CD4-positive, alpha-beta memory T cell (primary cell): ENCODE results near the gene STARD10. TPM values are rescaled to one million over a fixed set of nuclear protein-coding genes. Genes with fewer than 3 reads are reported as not detected.
A peak's percentile ranks its signal among the peaks of the same experiment; 100 is the strongest.

Experiments used
- CTCF ChIA-PET: fragments of 350-600 bp; sonication (Branson Sonifier 250); formaldehyde crosslinking; loops from one replicate; lab custom pipeline; 2021; ENCODE audit warnings: inconsistent platforms; ENCODE audit not compliant: partially characterized antibody; lab: Charles Lee
- POLR2A ChIA-PET: fragments of 350-600 bp; sonication (Branson Sonifier 250); formaldehyde crosslinking; loops from one replicate; lab custom pipeline; 2021; ENCODE audit not compliant: partially characterized antibody; lab: Charles Lee
- DNase-seq, 5 donors: peaks; one replicate each; pipeline versions ENCODE4 v3.0.0 to v3.0.0-alpha.2; 2020 to 2022; ENCODE audit warnings: mixed read lengths in 1 of 5
- H3K27ac ChIP-seq: one replicate; pipeline ENCODE4 v1.7.0; 2013; ENCODE audit warnings: low read depth, low read length
- H3K27me3 ChIP-seq: 2 replicates; pipeline ENCODE4 v1.7.0; 2013; ENCODE audit warnings: mild to moderate bottlenecking, low read length, moderate library complexity; ENCODE audit not compliant: insufficient read depth
- H3K36me3 ChIP-seq: 2 replicates; pipeline ENCODE4 v1.7.0; 2013; ENCODE audit warnings: mild to moderate bottlenecking, low read length, moderate library complexity; ENCODE audit not compliant: insufficient read depth
- H3K4me1 ChIP-seq: 2 replicates; pipeline ENCODE4 v1.7.0; 2013; ENCODE audit warnings: mild to moderate bottlenecking, low read length, moderate library complexity; ENCODE audit not compliant: insufficient read depth
- H3K4me3 ChIP-seq, 2 donors: one replicate each; pipeline ENCODE4 v1.7.0; 2013; ENCODE audit warnings: low read length in 2 of 2, mild to moderate bottlenecking in 1 of 2
- H3K9me3 ChIP-seq, 2 donors: one replicate each; pipeline ENCODE4 v1.7.0; 2013; ENCODE audit warnings: low read length in 2 of 2, control low read depth in 1 of 2; ENCODE audit not compliant: control insufficient read depth in 1 of 2
- H3K27ac Mint-ChIP-seq, 7 donors: one replicate each; pipeline ENCODE4 v1.8.0; 2020 to 2021; ENCODE audit warnings: mixed read lengths in 7 of 7, mild to moderate bottlenecking in 6 of 7, inconsistent platforms in 3 of 7, moderate library complexity in 3 of 7
- H3K27me3 Mint-ChIP-seq, 2 donors: one replicate each; pipeline ENCODE4 v1.8.0; 2020 to 2021; ENCODE audit warnings: mixed read lengths in 2 of 2
- H3K36me3 Mint-ChIP-seq, 2 donors: one replicate each; pipeline ENCODE4 v1.8.0; 2020 to 2021; ENCODE audit warnings: mixed read lengths in 2 of 2, inconsistent platforms in 1 of 2, mild to moderate bottlenecking in 1 of 2
- H3K4me1 Mint-ChIP-seq, 4 donors: one replicate each; pipeline ENCODE4 v1.8.0; 2020 to 2021; ENCODE audit warnings: mixed read lengths in 4 of 4, mild to moderate bottlenecking in 1 of 4
- H3K4me3 Mint-ChIP-seq, 8 donors: one replicate each; pipeline ENCODE4 v1.8.0; 2020 to 2021; ENCODE audit warnings: mixed read lengths in 8 of 8, mild to moderate bottlenecking in 7 of 8, moderate library complexity in 6 of 8, inconsistent platforms in 3 of 8
- H3K9me3 Mint-ChIP-seq, 8 donors: one replicate each; pipeline ENCODE4 v1.8.0; 2020 to 2021; ENCODE audit warnings: mixed read lengths in 8 of 8, mild to moderate bottlenecking in 5 of 8, inconsistent platforms in 3 of 8, moderate library complexity in 1 of 8
- intact Hi-C: fragments of 100-400 bp; cut with micrococcal nuclease; formaldehyde crosslinking; loops from one replicate; pipeline ENCODE4 v1.15.1; 2023
- polyA plus RNA-seq, 2 donors: library from polyadenylated mRNA; unstranded; fragments of 300-500 nt; fragmentation: Illumina TruSeq; gene quantifications; one replicate each; pipeline ENCODE4 v1.2.3, GENCODE V29; 2021
- total RNA-seq, 2 experiments: library from RNA; stranded (reverse); gene quantifications; one replicate each; pipeline ENCODE4 v1.2.3, GENCODE V29; 2021

STARD10 gene
- total and polyA plus RNA-seq, 4 experiments from 2014 or later = 23.0 to 27.0 (median 24.2) TPM

DNA sequence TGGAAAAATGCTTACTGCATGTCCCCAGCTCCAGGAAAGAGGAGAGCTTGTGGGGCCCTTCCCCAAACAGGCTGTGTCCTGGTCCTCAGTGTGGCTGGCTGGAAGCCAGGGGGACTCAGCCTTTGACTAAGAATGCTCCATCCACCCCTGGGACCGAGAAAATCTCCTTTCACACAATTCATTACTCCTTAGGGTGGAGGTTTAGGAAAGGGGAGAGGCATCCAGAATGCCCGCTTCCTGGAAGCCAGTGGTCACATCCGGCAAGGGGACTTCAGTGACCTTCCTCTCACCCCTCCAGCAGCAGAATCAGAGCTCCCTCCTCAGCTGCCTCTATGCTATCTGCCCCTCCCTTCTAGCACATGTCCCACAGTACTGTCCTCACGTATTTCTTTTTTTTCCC is 42.3 kb upstream of the STARD10 start:
- Histone ChIP-seq H3K4me1 (no peaks in the 10 kb centered on the region), H3K9me3 (no peaks in the 10 kb centered on the region), H3K27ac (no peak overlapping the region), H3K36me3 (peaks cover 23% of the 10 kb centered on the region), H3K4me3 (no peak overlapping the region), H3K27me3 (no peaks in the 10 kb centered on the region)
- Mint-ChIP-seq H3K36me3 (peaks cover 7 to 37% of the 10 kb centered on the region in 2 donors), H3K4me3 (no peak overlapping the region), H3K9me3 (no peaks in the 10 kb centered on the region), H3K27ac (peak overlapping the region in 6 of 7 donors; percentile 22 to 68 (median 28)), H3K4me1 (peaks cover 9 to 23% (median 14%) of the 10 kb centered on the region in 4 donors), H3K27me3 (no peaks in the 10 kb centered on the region)
- CTCF ChIA-PET = interaction anchor here (0.8 to 8.0 kb wide), 3 partner anchors 10 to 342 kb away, joined by 3 to 112 read pairs (median 3); no protein-coding TSS in a partner anchor
- intact Hi-C loops = no loop called here
- POLR2A ChIA-PET = interaction anchor here (0.7 to 2.1 kb wide), 3 partner anchors 14 to 376 kb away, joined by 3 to 7 read pairs (median 5); no protein-coding TSS in a partner anchor
- no peak for DNase-seq

- no peak overlapping the region for H3K4me3 Mint-ChIP-seq
- no peaks in the 10 kb centered on the region for H3K9me3 Mint-ChIP-seq
- Histone ChIP-seq H3K9me3 (no peaks in the 10 kb centered on the region), H3K36me3 (peaks cover 14% of the 10 kb centered on the region), H3K4me1 (no peaks in the 10 kb centered on the region), H3K4me3 (no peak overlapping the region), H3K27ac (no peak overlapping the region), H3K27me3 (no peaks in the 10 kb centered on the region)
- no peaks in the 10 kb centered on the region for H3K27me3 Mint-ChIP-seq
- peak overlapping the region; percentile 50 to 92 (median 73) for H3K27ac Mint-ChIP-seq
- ChIA-PET CTCF (interaction anchor here (8.0 kb wide), 1 partner anchor 344 kb away, joined by 112 read pairs; no protein-coding TSS in a partner anchor), POLR2A (no interaction called here)
- DNase-seq = no peak
- H3K4me1 Mint-ChIP-seq = peaks cover 9 to 28% (median 14%) of the 10 kb centered on the region in 4 donors
- intact Hi-C loops = no loop called here
- H3K36me3 Mint-ChIP-seq = peaks cover 11 to 37% of the 10 kb centered on the region in 2 donors
Observed at GRCh38 chr11:72834905-72835304, 41.1 kb upstream of the STARD10 start.

DNA sequence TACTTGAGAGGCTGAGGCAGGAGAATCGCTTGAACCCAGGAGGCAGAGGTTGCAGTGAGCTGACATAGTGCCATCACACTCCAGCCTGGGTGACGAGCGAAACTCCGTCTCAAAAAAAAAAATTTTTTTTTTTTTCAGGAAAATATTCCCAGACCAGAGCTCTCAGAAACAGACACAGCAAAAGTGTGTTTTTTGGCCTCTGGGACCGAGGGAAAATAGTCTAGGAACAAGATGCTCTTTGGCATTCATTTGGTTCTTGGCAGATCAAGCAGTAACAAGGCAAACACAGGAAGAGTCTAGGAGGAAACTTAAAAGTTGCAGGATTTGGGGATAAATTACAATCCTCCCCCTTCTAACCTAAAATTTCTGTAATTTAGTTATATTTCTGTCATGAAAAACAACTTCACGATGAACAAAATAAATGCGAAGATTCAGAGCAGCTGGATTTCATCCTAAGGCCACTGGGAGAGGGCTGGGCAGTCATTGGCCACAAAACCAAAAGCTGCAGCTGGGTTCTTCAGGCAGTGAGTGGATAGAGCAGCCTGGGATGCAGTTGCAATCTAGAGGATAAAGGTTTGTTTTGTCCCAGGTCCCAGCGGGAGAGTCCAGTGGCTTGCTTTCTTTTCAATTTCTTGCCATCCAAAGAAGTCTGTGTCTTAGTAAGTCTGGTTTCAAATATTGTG is 40.1 kb upstream of the STARD10 start:
- POLR2A ChIA-PET = interaction anchor here (5.8 kb wide), 1 partner anchor 18 kb away, joined by 24 read pairs; the partner anchor contains the start of gene ATG16L2
- Histone ChIP-seq H3K4me3 (no peak overlapping the region), H3K4me1 (no peaks in the 10 kb centered on the region), H3K27me3 (no peaks in the 10 kb centered on the region), H3K9me3 (no peaks in the 10 kb centered on the region), H3K36me3 (peaks cover 14% of the 10 kb centered on the region), H3K27ac (no peak overlapping the region)
- Mint-ChIP-seq H3K9me3 (no peaks in the 10 kb centered on the region), H3K4me3 (no peak overlapping the region), H3K36me3 (peaks cover 8 to 36% of the 10 kb centered on the region in 2 donors), H3K4me1 (peaks cover 6 to 23% (median 9%) of the 10 kb centered on the region in 4 donors), H3K27ac (peak overlapping the region in 6 of 7 donors; percentile 18 to 84 (median 42)), H3K27me3 (no peaks in the 10 kb centered on the region)
- intact Hi-C loops = no loop called here
- CTCF ChIA-PET = interaction anchor here (0.6 to 8.0 kb wide), 2 partner anchors 11 to 344 kb away, joined by 3 to 112 read pairs; no protein-coding TSS in a partner anchor
- DNase-seq = no peak

GRCh38 chr11:72833083-72833733 is 39.4 kb upstream of the STARD10 start:
- Mint-ChIP-seq H3K4me1 (peaks cover 3 to 15% (median 4%) of the 10 kb centered on the region in 4 donors), H3K27ac (peak overlapping the region in 6 of 7 donors; percentile 41 to 67 (median 53)), H3K36me3 (peaks cover 8 to 38% of the 10 kb centered on the region in 2 donors), H3K4me3 (no peak overlapping the region), H3K27me3 (no peaks in the 10 kb centered on the region), H3K9me3 (no peaks in the 10 kb centered on the region)
- no peaks in the 10 kb centered on the region for H3K27me3 ChIP-seq
- ChIA-PET POLR2A (interaction anchor here (1.9 to 5.8 kb wide), 4 partner anchors 17 to 345 kb away, joined by 6 to 24 read pairs (median 14); partner anchors contain the start of genes ATG16L2 and STARD10), CTCF (interaction anchor here (0.6 to 8.0 kb wide), 2 partner anchors 10 to 345 kb away, joined by 3 to 112 read pairs; no protein-coding TSS in a partner anchor)
- DNase-seq = no peak
- no peak overlapping the region for H3K27ac ChIP-seq
- H3K4me3 ChIP-seq = no peak overlapping the region
- H3K36me3 ChIP-seq = peaks cover 16% of the 10 kb centered on the region
- intact Hi-C loops = no loop called here
- H3K4me1 ChIP-seq = no peaks in the 10 kb centered on the region
- no peaks in the 10 kb centered on the region for H3K9me3 ChIP-seq

DNA sequence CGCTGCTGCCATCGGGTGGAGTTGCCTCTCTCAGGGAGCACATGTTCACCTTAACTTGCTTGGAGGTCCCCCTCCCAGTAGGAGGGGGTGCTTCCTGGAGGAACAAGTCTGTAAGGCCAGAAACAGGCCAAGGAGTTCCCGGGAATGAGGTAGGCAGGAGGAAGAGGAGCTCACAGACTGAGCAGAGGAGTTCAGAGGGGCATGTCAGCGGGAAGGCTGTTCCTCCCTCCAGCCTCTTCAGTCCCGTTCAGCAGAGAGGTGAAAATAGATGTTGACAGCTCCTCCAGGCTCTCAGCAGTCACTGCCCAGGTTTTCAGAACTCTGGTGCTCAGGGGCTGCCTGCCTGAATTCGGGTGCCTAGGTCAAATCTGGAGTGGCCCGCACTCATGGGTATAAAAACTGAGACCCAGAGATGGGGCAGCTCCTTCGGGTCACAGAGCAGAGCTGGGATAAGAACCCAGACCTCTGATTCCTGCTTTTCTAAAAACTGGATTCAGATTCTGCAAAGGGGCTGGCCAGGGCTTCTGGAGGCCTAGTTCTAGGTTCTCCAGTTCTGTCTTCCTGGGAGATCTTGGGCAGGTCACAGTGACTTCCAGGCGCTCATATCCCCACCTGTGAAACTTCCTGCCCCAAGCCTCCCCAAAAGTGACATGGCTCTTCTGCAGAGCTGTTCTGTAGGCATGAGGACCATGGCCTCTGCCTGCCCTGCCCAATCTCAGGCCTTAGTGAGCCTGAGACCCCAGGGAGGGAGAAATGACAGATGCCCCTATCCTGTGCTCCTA is 38.6 kb upstream of the STARD10 start:
- H3K27me3 Mint-ChIP-seq = no peaks in the 10 kb centered on the region
- H3K36me3 ChIP-seq = peaks cover 17% of the 10 kb centered on the region
- H3K4me3 ChIP-seq = no peak overlapping the region
- H3K4me1 ChIP-seq = no peaks in the 10 kb centered on the region
- H3K27ac ChIP-seq = no peak overlapping the region
- peak overlapping the region in 6 of 7 donors; percentile 35 to 79 (median 54) for H3K27ac Mint-ChIP-seq
- CTCF ChIA-PET = interaction anchor here (1.0 to 8.0 kb wide), 18 partner anchors 8 to 409 kb away, joined by 3 to 112 read pairs (median 5); no protein-coding TSS in a partner anchor
- H3K4me3 Mint-ChIP-seq = no peak overlapping the region
- intact Hi-C loops = no loop called here
- no peak for DNase-seq
- H3K9me3 Mint-ChIP-seq = no peaks in the 10 kb centered on the region
- no peaks in the 10 kb centered on the region for H3K9me3 ChIP-seq
- H3K4me1 Mint-ChIP-seq = peaks cover 0 to 16% (median 4%) of the 10 kb centered on the region in 4 donors
- no peaks in the 10 kb centered on the region for H3K27me3 ChIP-seq
- H3K36me3 Mint-ChIP-seq = peaks cover 8 to 36% of the 10 kb centered on the region in 2 donors
- POLR2A ChIA-PET = interaction anchor here (1.7 to 5.8 kb wide), 6 partner anchors 9 to 346 kb away, joined by 5 to 24 read pairs (median 8); partner anchors contain the start of genes ATG16L2, FCHSD2 and STARD10

GRCh38 chr11:72831521-72832300 is 37.9 kb upstream of the STARD10 start:
- H3K9me3 Mint-ChIP-seq = no peaks in the 10 kb centered on the region
- peak overlapping the region; percentile 3 to 79 (median 57) for H3K27ac Mint-ChIP-seq
- Histone ChIP-seq H3K4me1 (no peaks in the 10 kb centered on the region), H3K4me3 (no peak overlapping the region), H3K27me3 (no peaks in the 10 kb centered on the region), H3K27ac (no peak overlapping the region), H3K9me3 (no peaks in the 10 kb centered on the region), H3K36me3 (peaks cover 17% of the 10 kb centered on the region)
- POLR2A ChIA-PET = interaction anchor here (1.0 to 5.8 kb wide), 7 partner anchors 10 to 349 kb away, joined by 3 to 24 read pairs (median 6); partner anchors contain the start of genes ATG16L2, FCHSD2 and STARD10
- peak; percentile 40 to 55 (median 44) for DNase-seq
- H3K4me1 Mint-ChIP-seq = peaks cover 0 to 16% (median 6%) of the 10 kb centered on the region in 4 donors
- intact Hi-C loops = loop anchor here (1.0 kb wide), 1 partner anchor 347 kb away; no protein-coding TSS in a partner anchor
- H3K27me3 Mint-ChIP-seq = no peaks in the 10 kb centered on the region
- CTCF ChIA-PET = interaction anchor here (0.7 to 8.0 kb wide), 21 partner anchors 9 to 410 kb away, joined by 3 to 112 read pairs (median 5); no protein-coding TSS in a partner anchor
- peaks cover 8 to 35% of the 10 kb centered on the region in 2 donors for H3K36me3 Mint-ChIP-seq
- H3K4me3 Mint-ChIP-seq = no peak overlapping the region
